BE2C (cell line): ENCODE measurements around the gene PHF12.

Experiments used
- DNase-seq: peaks from one replicate; pipeline ENCODE4 v3.0.0-alpha.2; 2020
- H3K27me3 ChIP-seq: fragments of 250-450 bp; sonication (Bioruptor Pico); 2 replicates; pipeline ENCODE4 v1.5.1; 2020; ENCODE audit warnings: mild to moderate bottlenecking
- H3K36me3 ChIP-seq: fragments of 250-450 bp; sonication (Bioruptor Pico); 2 replicates; pipeline ENCODE4 v1.5.1; 2020; ENCODE audit warnings: mild to moderate bottlenecking
- H3K4me1 ChIP-seq: fragments of 250-450 bp; sonication (Bioruptor Pico); 2 replicates; pipeline ENCODE4 v1.5.1; 2020
- H3K4me3 ChIP-seq: 2 replicates; pipeline ENCODE4 v1.5.1; 2011; ENCODE audit warnings: low read depth, low read length
- H3K9me3 ChIP-seq: fragments of 250-450 bp; sonication (Bioruptor Pico); 2 replicates; pipeline ENCODE4 v1.5.1; 2020
- CTCF ChIP-seq: IDR thresholded peaks from 2 replicates; pipeline ENCODE4 v1.5.1; 2012; ENCODE audit warnings: mild to moderate bottlenecking, low read depth, low read length

Gene PHF12

GRCh38 chr17:28917029-28917428 is 34.3 kb downstream of the PHF12 start:
- no peak for TF ChIP-seq CTCF
- DNase-seq: no peak
- no peak overlapping the region for H3K4me3 ChIP-seq
- no peaks in the 10 kb centered on the region for H3K27me3 ChIP-seq
- peaks cover 63% of the 10 kb centered on the region for H3K36me3 ChIP-seq
- H3K4me1 ChIP-seq: no peaks in the 10 kb centered on the region
- H3K9me3 ChIP-seq: no peaks in the 10 kb centered on the region

GRCh38 chr17:28916302-28916934 is 34.9 kb downstream of the PHF12 start:
- DNase-seq: no peak
- peaks cover 63% of the 10 kb centered on the region for H3K36me3 ChIP-seq
- peak; percentile 54 for TF ChIP-seq CTCF

GRCh38 chr17:28912938-28913333 is 38.4 kb downstream of the PHF12 start:
- peaks cover 79% of the 10 kb centered on the region for H3K36me3 ChIP-seq
- no peak for DNase-seq

More at GRCh38 chr17:28916302-28916934, 34.9 kb downstream of the PHF12 start:
- no peaks in the 10 kb centered on the region for H3K9me3 ChIP-seq
- H3K27me3 ChIP-seq: no peaks in the 10 kb centered on the region
- H3K4me3 ChIP-seq: no peak overlapping the region
- H3K4me1 ChIP-seq: no peaks in the 10 kb centered on the region

GRCh38 chr17:28912281-28912937 is 38.9 kb downstream of the PHF12 start:
- H3K36me3 ChIP-seq: peaks cover 80% of the 10 kb centered on the region
- TF ChIP-seq CTCF: peak; percentile 30; the same call in 1 of the 2 replicates
- no peaks in the 10 kb centered on the region for H3K9me3 ChIP-seq
- no peaks in the 10 kb centered on the region for H3K4me1 ChIP-seq
- no peak for DNase-seq
- no peaks in the 10 kb centered on the region for H3K27me3 ChIP-seq
- H3K4me3 ChIP-seq: no peak overlapping the region

More at GRCh38 chr17:28912938-28913333, 38.4 kb downstream of the PHF12 start:
- no peak for TF ChIP-seq CTCF
- Histone ChIP-seq H3K4me1 (no peaks in the 10 kb centered on the region), H3K4me3 (no peak overlapping the region), H3K27me3 (no peaks in the 10 kb centered on the region), H3K9me3 (no peaks in the 10 kb centered on the region)

GRCh38 chr17:28911411-28912045 is 39.8 kb downstream of the PHF12 start:
- H3K4me3 ChIP-seq: no peak overlapping the region
- peaks cover 77% of the 10 kb centered on the region for H3K36me3 ChIP-seq
- no peak for DNase-seq
- H3K4me1 ChIP-seq: no peaks in the 10 kb centered on the region
- no peak for TF ChIP-seq CTCF
- no peaks in the 10 kb centered on the region for H3K9me3 ChIP-seq
- H3K27me3 ChIP-seq: no peaks in the 10 kb centered on the region

- Histone ChIP-seq H3K36me3 (peaks cover 69% of the 10 kb centered on the region), H3K4me1 (no peaks in the 10 kb centered on the region)
- TF ChIP-seq CTCF: no peak
Measured at GRCh38 chr17:28910534-28910933, 40.8 kb downstream of the PHF12 start.

More at GRCh38 chr17:28910534-28910933, 40.8 kb downstream of the PHF12 start:
- DNase-seq: no peak
- Histone ChIP-seq H3K27me3 (no peaks in the 10 kb centered on the region), H3K4me3 (no peak overlapping the region), H3K9me3 (no peaks in the 10 kb centered on the region)
